Adipose tissue (tissue), 3 donors: ENCODE measurements around the gene FANCC. TPM values are rescaled to one million over a fixed set of nuclear protein-coding genes. Genes with fewer than 3 reads are reported as not detected.

Experiments used
- H3K27ac ChIP-seq: one replicate; pipeline ENCODE4 v1.5.1; 2013; ENCODE audit warnings: low read depth, low read length
- WGBS, 3 donors: extraction: QIAGEN DNeasy Blood & Tissue Kit; methylation state at CpG; one replicate each; pipeline ENCODE4 v1.1.7; 2013; 5-methylcytosine and 5-hydroxymethylcytosine counted together
- polyA plus RNA-seq, 3 donors: library from polyadenylated mRNA; stranded (reverse); fragments of 200-250 nt; gene quantifications; one replicate each; pipeline ENCODE4 v1.2.3, GENCODE V29; 2013
- donor health status: healthy with polysubstance abuse.
- donor health status: Bipolar disorder and iron deficiency.
- donor health status: healthy.

FANCC gene
- polyA plus RNA-seq, 3 donors: 2.0 to 3.5 (median 2.5) TPM

GRCh38 chr9:95089257-95090022 lies 228.1 kb downstream of the FANCC start:
- WGBS, 3 donors: 86 to 88% (median 86%) methylated on average over 16 of the region's 16 CpGs
- no peak overlapping the region for H3K27ac ChIP-seq

- H3K27ac ChIP-seq: no peak overlapping the region
- WGBS, 3 donors: 85 to 91% (median 87%) methylated on average over 22 to 26 of the region's 26 CpGs
Measured at GRCh38 chr9:95088421-95089161, 228.9 kb downstream of the FANCC start.

- no peak overlapping the region for H3K27ac ChIP-seq
- 63 to 86% (median 84%) methylated on average over 9 of the region's 9 CpGs for WGBS, 3 donors
Measured at GRCh38 chr9:95087659-95088242, 229.8 kb downstream of the FANCC start.

GRCh38 chr9:95086564-95086955 lies 230.9 kb downstream of the FANCC start:
- no peak overlapping the region for H3K27ac ChIP-seq
- 73 to 95% (median 86%) methylated on average over 8 of the region's 8 CpGs for WGBS, 3 donors

GRCh38 chr9:95085861-95086563 lies 231.5 kb downstream of the FANCC start:
- no peak overlapping the region for H3K27ac ChIP-seq
- 57 to 94% (median 91%) methylated on average over 40 of the region's 40 CpGs for WGBS, 3 donors

- no peak overlapping the region for H3K27ac ChIP-seq
Measured at GRCh38 chr9:95085036-95085770, 232.3 kb downstream of the FANCC start.

GRCh38 chr9:95084254-95084934 lies 233.1 kb downstream of the FANCC start:
- 80 to 89% (median 81%) methylated on average over 19 of the region's 19 CpGs for WGBS, 3 donors
- H3K27ac ChIP-seq: no peak overlapping the region

More at GRCh38 chr9:95085036-95085770, 232.3 kb downstream of the FANCC start:
- WGBS, 3 donors: 68 to 93% (median 90%) methylated on average over 29 of the region's 29 CpGs

GRCh38 chr9:95083086-95083768 lies 234.3 kb downstream of the FANCC start:
- no peak overlapping the region for H3K27ac ChIP-seq
- WGBS, 3 donors: 94 to 95% (median 94%) methylated on average over 39 of the region's 39 CpGs

GRCh38 chr9:95082401-95083084 lies 235.0 kb downstream of the FANCC start:
- no peak overlapping the region for H3K27ac ChIP-seq
- 71 to 93% (median 88%) methylated on average over 18 of the region's 18 CpGs for WGBS, 3 donors

- H3K27ac ChIP-seq: no peak overlapping the region
- 78 to 93% (median 90%) methylated on average over 19 of the region's 19 CpGs for whole genome bisulfite sequencing, 3 donors
Measured at GRCh38 chr9:95081998-95082397, 235.5 kb downstream of the FANCC start.

- 83 to 90% (median 88%) methylated on average over 20 of the region's 20 CpGs for WGBS, 3 donors
- no peak overlapping the region for H3K27ac ChIP-seq
Measured at GRCh38 chr9:95080961-95081647, 236.4 kb downstream of the FANCC start.

GRCh38 chr9:95079461-95079860 lies 238.0 kb downstream of the FANCC start:
- H3K27ac ChIP-seq: no peak overlapping the region
- 83 to 95% (median 92%) methylated on average over 10 of the region's 10 CpGs for WGBS, 3 donors

GRCh38 chr9:95078939-95079338 lies 238.6 kb downstream of the FANCC start:
- 23 to 75% (median 74%) methylated on average over 6 of the region's 6 CpGs for WGBS, 3 donors
- H3K27ac ChIP-seq: no peak overlapping the region

GRCh38 chr9:95078511-95078910 lies 239.0 kb downstream of the FANCC start:
- H3K27ac ChIP-seq: no peak overlapping the region
- 60 to 94% (median 87%) methylated on average over 12 of the region's 12 CpGs for WGBS, 3 donors

- WGBS, 3 donors: 61 to 85% (median 81%) methylated on average over 17 of the region's 17 CpGs
- H3K27ac ChIP-seq: no peak overlapping the region
Measured at GRCh38 chr9:95077766-95078370, 239.6 kb downstream of the FANCC start.
